Parathyroid adenoma (tissue), 2 donors: ENCODE data around the gene ZNF665.
A peak's percentile ranks its signal among the peaks of the same experiment; 100 is the strongest.
"Not testable (repeated sequence)": the region's sequence is repeated elsewhere in the genome, so short reads cannot be mapped to it uniquely, and the experiment has no call there.

ENCODE experiments used
- H2AFZ ChIP-seq: fragments of 300-600 bp; sonication (generic); one replicate; pipeline ENCODE4 v1.7.0; 2017; ENCODE audit warnings: antibody characterized with exemption, mild to moderate bottlenecking
- H3K27ac ChIP-seq: fragments of 300-600 bp; sonication (generic); one replicate; pipeline ENCODE4 v1.7.0; 2017
- H3K27me3 ChIP-seq: fragments of 300-600 bp; sonication (generic); one replicate; pipeline ENCODE4 v1.7.0; 2017; ENCODE audit warnings: low read length; ENCODE audit not compliant: control insufficient read depth, insufficient read depth
- H3K36me3 ChIP-seq: fragments of 300-600 bp; sonication (generic); one replicate; pipeline ENCODE4 v1.7.0; 2017; ENCODE audit warnings: low read length; ENCODE audit not compliant: control insufficient read depth, insufficient read depth
- H3K4me1 ChIP-seq: fragments of 300-600 bp; sonication (generic); one replicate; pipeline ENCODE4 v1.7.0; 2017; ENCODE audit warnings: control low read depth
- H3K4me2 ChIP-seq: fragments of 300-600 bp; sonication (generic); one replicate; pipeline ENCODE4 v1.7.0; 2017; ENCODE audit warnings: low read length
- H3K4me3 ChIP-seq: fragments of 300-600 bp; sonication (generic); one replicate; pipeline ENCODE4 v1.7.0; 2017; ENCODE audit warnings: low read depth, low read length
- H3K79me2 ChIP-seq: fragments of 300-600 bp; sonication (generic); one replicate; pipeline ENCODE4 v1.7.0; 2017; ENCODE audit warnings: control low read depth
- H3K9ac ChIP-seq: fragments of 300-600 bp; sonication (generic); one replicate; pipeline ENCODE4 v1.7.0; 2017; ENCODE audit warnings: mild to moderate bottlenecking
- H3K9me3 ChIP-seq: fragments of 300-600 bp; sonication (generic); one replicate; pipeline ENCODE4 v1.7.0; 2017; ENCODE audit warnings: low read length; ENCODE audit not compliant: control insufficient read depth
- CTCF ChIP-seq: fragments of 300-600 bp; sonication (generic); IDR thresholded peaks from one replicate; pipeline ENCODE4 v1.7.0; 2017; ENCODE audit warnings: antibody characterized with exemption, mild to moderate bottlenecking
- donor health status: primary hyperparathyroidism.

ZNF665 gene

GRCh38 chr19:53192771-53193534 is at the start of gene ZNF665:
TSS of gene ZNF665 (minus strand) at chr19:53193358. CDS start at chr19:53182898, 10,460 bp downstream.
- peak within 1 kb of the TSS; percentile 91 for H2AFZ ChIP-seq
- no peaks in the 10 kb centered on the region for H3K9me3 ChIP-seq
- H3K4me3 ChIP-seq: peak within 1 kb of the TSS; percentile 97
- no peaks in the 10 kb centered on the region for H3K79me2 ChIP-seq
- H3K27me3 ChIP-seq: no peaks in the 10 kb centered on the region
- TF ChIP-seq CTCF: no peak
- peaks cover 3% of the 10 kb centered on the region for H3K4me1 ChIP-seq
- peak within 1 kb of the TSS; percentile 97 for H3K4me2 ChIP-seq
- H3K27ac ChIP-seq: peak within 1 kb of the TSS; percentile 64
- H3K9ac ChIP-seq: no peak within 1 kb of the TSS
- H3K36me3 ChIP-seq: no peaks in the 10 kb centered on the region

GRCh38 chr19:53237114-53237777 is 44.1 kb upstream of the ZNF665 start:
- Histone ChIP-seq H3K9me3 (peaks cover 7% of the 10 kb centered on the region), H3K4me3 (no peak overlapping the region)

GRCh38 chr19:53224606-53225005 is 31.4 kb upstream of the ZNF665 start:
- no peak for TF ChIP-seq CTCF
- Histone ChIP-seq H3K9me3 (no peaks in the 10 kb centered on the region), H3K27ac (no peak overlapping the region), H2AFZ (no peak overlapping the region), H3K36me3 (no peaks in the 10 kb centered on the region), H3K4me2 (no peak overlapping the region), H3K9ac (no peak overlapping the region), H3K4me3 (no peak overlapping the region), H3K4me1 (no peaks in the 10 kb centered on the region), H3K27me3 (no peaks in the 10 kb centered on the region), H3K79me2 (no peaks in the 10 kb centered on the region)

More at GRCh38 chr19:53237114-53237777, 44.1 kb upstream of the ZNF665 start:
- no peak overlapping the region for H2AFZ ChIP-seq
- H3K27me3 ChIP-seq: no peaks in the 10 kb centered on the region
- H3K9ac ChIP-seq: no peak overlapping the region
- peaks cover 27% of the 10 kb centered on the region for H3K36me3 ChIP-seq
- H3K4me1 ChIP-seq: no peaks in the 10 kb centered on the region
- H3K4me2 ChIP-seq: no peak overlapping the region
- no peak overlapping the region for H3K27ac ChIP-seq
- no peaks in the 10 kb centered on the region for H3K79me2 ChIP-seq
- TF ChIP-seq CTCF: no peak

GRCh38 chr19:53222716-53223115 is 29.6 kb upstream of the ZNF665 start:
- H3K4me2 ChIP-seq, H3K79me2 ChIP-seq, H3K27me3 ChIP-seq, H2AFZ ChIP-seq, H3K4me1 ChIP-seq, H3K9ac ChIP-seq, H3K36me3 ChIP-seq, H3K27ac ChIP-seq, H3K9me3 ChIP-seq, H3K4me3 ChIP-seq: not testable (repeated sequence)

GRCh38 chr19:53212703-53213320 is 19.7 kb upstream of the ZNF665 start:
- Histone ChIP-seq H3K27ac (no peak overlapping the region), H2AFZ (no peak overlapping the region), H3K4me1 (no peaks in the 10 kb centered on the region), H3K27me3 (no peaks in the 10 kb centered on the region), H3K4me3 (no peak overlapping the region), H3K36me3 (peaks cover 13% of the 10 kb centered on the region), H3K4me2 (no peak overlapping the region), H3K9me3 (peaks cover 13% of the 10 kb centered on the region), H3K79me2 (no peaks in the 10 kb centered on the region), H3K9ac (no peak overlapping the region)
- no peak for TF ChIP-seq CTCF

- H2AFZ ChIP-seq, H3K4me1 ChIP-seq, H3K27me3 ChIP-seq, H3K27ac ChIP-seq, H3K79me2 ChIP-seq, H3K4me3 ChIP-seq, H3K9ac ChIP-seq, H3K4me2 ChIP-seq: not testable (repeated sequence)
- peaks cover 13% of the 10 kb centered on the region for H3K9me3 ChIP-seq
- H3K36me3 ChIP-seq: peaks cover 13% of the 10 kb centered on the region
Observed at GRCh38 chr19:53211554-53211953, 18.4 kb upstream of the ZNF665 start.
